Loucy (cell line): ENCODE data around the gene NMNAT2.

Source experiments
- CTCF ChIP-seq: fragments of 200-600 bp; sonication (generic); conservative IDR thresholded peaks from 2 replicates; pipeline ENCODE4 v1.5.1; 2014; ENCODE audit warnings: mild to moderate bottlenecking, antibody characterized with exemption, low read length
- EZH2phosphoT487 ChIP-seq: fragments of 200-600 bp; IDR thresholded peaks from 2 replicates; pipeline ENCODE4 v1.6.1; 2018; ENCODE audit warnings: antibody characterized with exemption, mild to moderate bottlenecking, moderate library complexity, borderline replicate concordance

GRCh38 chr1:183363972-183364371 is 54.2 kb downstream of the NMNAT2 start:
- TF ChIP-seq CTCF (no peak), EZH2phosphoT487 (no peak)
